Activated T-cell treated with anti-CD3 and anti-CD28 coated beads for 48 hours (primary cell): ENCODE data around the gene SLC16A2.
"Not testable (repeated sequence)": the region's sequence is repeated elsewhere in the genome, so short reads cannot be mapped to it uniquely, and the experiment has no call there.

Experiments
- DNase-seq: peaks from one replicate; pipeline ENCODE4 v3.0.0-alpha.2; 2020; ENCODE audit warnings: low read depth

Gene SLC16A2

GRCh38 chrX:74446876-74447275 lies 25.6 kb downstream of the SLC16A2 start:
- no peak for DNase-seq

DNA sequence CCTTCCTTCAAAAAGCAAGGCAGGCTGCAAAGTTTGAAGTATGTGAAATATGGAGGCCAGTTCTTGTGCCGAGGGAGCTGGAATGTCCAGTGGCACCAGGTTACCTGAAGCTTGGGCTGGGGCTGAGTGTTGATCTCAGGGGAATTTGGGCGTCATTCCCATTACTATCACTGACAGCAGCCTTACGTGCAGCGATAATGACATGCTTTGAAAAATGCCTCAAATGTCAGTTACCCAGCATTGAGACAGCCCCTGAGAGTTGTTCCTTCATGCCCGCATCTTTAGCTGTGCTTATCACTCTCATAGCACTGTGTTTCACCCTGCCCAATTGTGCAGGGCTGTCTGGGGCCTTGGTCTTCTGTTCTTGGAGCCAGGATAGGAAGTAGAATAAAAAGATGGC lies 27.4 kb downstream of the SLC16A2 start:
- DNase-seq = no peak

- DNase-seq = no peak
Observed at GRCh38 chrX:74449322-74449936, 28.1 kb downstream of the SLC16A2 start.

DNA sequence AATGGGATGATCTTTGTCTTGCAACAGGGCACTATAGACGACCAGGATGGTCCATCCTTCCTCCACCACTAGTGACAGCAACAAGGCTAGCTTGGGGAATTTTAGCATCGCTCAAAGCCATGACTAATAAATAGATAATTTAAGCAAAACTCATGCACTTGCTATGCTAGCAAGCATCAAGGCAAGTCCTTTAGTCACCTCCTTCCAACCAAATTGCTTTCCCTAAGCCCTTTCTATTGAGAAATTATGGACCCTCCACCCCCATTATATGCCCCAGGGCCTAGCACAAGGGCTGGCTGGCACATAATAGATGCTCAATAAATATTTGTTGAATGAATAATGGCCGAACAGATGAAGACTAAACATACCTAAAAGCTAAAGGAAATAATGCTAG lies 28.6 kb downstream of the SLC16A2 start:
- no peak for DNase-seq

DNA sequence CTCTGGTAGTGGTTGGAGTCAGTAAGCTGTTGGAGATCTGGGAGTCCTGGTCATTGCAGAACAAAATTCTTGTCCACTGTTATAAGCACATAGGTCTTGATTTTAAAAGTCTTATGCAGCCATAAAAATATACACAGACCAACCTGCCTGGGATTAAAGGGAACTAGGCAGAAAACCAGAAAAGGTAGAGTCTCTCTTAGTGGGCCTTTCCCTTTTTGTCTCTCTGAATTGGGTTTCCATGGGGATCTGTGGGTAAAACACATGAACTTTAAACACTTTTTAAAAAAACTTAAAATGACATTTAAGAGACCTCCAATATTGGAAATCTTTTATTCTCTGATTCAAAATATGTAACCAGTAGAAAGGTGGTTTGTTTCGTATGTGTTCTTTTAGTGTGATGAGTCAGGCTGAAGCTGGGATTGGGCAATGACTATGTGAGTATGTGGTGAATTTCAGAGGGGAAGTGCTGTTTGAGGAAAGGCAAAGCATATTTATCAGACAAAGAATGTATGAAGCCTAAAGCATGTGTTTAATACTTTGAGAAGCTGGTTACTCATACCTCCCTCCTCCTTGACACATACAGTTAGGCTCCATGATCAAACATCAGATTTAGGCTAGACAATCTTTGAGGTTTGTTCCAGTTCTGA lies 29.6 kb downstream of the SLC16A2 start:
- DNase-seq = no peak

DNA sequence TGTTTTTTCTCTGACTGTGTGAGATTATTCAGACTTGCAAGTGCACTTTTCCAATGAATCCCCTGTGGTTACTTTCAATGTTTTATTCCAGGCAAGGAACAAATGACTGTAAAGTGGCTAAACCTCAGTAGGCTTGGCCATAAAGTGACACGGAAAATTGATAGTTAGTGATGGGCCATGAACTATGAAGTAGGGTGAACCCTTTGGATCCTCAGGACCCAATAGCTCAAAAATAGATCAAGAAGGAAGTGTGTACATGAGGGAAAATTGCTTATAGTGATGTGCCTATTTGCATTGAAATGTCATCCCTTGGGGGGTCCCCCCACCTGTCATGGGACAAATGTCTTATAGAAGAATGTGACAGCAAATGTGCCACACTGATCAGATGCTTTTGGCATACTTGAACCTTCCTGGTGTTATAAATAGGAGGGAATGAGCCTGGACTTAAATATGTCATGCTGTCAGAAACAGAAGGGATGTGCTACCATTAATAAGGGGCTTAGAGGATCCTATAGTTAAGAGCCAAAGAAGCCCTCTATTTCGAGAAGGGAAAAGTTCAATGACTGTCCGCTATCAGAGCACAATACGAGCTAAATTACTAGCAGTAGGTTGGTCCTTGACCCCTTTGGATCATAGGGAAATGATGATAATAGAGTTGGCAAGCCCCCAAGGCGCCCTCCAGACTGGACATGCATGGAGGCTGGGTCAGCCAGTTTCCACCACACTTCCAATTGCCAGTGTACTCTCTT lies 30.3 kb downstream of the SLC16A2 start:
- DNase-seq = no peak

DNA sequence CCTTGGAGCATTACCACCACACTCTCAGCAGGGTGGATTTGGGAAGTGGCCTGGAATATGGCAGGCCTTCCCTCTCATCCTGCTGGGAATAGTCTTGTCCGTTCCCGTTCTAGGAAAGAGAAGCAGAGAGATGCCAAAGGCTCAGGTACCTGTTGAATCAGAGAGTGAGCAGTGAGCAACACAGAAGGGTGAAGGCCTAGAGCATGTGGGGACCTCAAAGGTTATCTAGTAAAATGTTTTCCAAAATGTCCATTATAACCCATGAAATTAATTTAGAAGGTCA lies 30.8 kb downstream of the SLC16A2 start:
- DNase-seq = no peak

DNA sequence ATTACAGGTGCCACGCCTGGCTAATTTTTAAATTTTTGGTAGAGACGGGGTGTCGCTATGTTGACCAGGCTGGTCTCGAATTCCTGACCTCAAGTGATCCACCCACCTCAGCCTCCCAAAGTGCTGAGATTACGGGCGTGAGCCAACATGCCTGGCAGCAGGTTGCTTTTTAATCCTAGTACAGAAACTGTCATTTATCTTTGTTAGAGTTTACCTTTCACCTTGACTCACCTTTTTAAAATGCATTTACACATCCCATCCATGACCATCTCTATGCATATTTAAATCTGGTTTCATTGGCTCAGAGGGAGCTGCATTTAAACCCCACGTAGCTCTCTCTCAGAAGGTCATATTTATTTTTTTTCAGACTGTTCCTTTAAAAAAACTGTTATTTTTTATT lies 31.9 kb downstream of the SLC16A2 start:
- no peak for DNase-seq

GRCh38 chrX:74454233-74454632 lies 32.9 kb downstream of the SLC16A2 start:
- not testable (repeated sequence) for DNase-seq

GRCh38 chrX:74458736-74459135 lies 37.4 kb downstream of the SLC16A2 start:
- DNase-seq = no peak

DNA sequence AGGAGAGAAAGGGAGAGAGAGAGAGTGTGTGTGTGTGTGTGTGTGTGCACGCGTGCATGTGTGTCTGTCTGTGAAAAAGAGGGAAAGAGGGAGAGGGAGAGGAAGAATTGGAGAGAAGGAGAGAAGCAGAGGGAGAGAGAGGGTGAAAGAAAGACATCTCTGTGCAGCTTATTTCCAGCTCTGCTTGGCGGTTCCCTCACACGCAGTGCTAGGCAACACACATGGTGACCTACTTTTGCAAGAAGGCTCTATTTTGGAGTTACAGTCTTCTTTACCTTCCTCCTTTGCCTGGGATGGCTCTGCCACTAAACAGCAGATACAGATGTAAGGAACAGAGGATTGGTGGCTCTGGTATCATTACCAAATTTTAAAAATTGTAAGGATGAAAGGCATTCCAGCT lies 40.1 kb downstream of the SLC16A2 start:
- DNase-seq = no peak

GRCh38 chrX:74464722-74465121 lies 43.4 kb downstream of the SLC16A2 start:
- DNase-seq = no peak

GRCh38 chrX:74465424-74465823 lies 44.1 kb downstream of the SLC16A2 start:
- no peak for DNase-seq

DNA sequence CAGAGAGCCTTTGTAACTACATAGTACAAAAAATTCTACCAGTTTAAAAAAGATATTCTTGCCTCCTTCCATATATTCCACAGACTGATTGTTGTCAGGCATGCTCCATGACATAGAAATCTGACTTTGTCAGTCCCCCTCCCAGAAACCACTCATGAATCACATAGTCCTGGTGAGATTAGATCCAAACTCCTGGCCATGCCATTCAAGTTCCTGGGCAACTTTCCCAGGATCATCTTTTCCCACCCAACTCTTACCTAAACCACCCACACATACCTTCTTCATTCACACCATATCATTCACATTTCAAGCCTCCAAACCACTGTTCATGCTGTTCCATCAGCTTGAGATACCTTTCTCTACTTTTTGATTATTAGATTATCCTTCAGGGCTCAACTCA lies 46.4 kb downstream of the SLC16A2 start:
- DNase-seq = no peak

GRCh38 chrX:74473116-74473515 lies 51.8 kb downstream of the SLC16A2 start:
- DNase-seq = not testable (repeated sequence)

DNA sequence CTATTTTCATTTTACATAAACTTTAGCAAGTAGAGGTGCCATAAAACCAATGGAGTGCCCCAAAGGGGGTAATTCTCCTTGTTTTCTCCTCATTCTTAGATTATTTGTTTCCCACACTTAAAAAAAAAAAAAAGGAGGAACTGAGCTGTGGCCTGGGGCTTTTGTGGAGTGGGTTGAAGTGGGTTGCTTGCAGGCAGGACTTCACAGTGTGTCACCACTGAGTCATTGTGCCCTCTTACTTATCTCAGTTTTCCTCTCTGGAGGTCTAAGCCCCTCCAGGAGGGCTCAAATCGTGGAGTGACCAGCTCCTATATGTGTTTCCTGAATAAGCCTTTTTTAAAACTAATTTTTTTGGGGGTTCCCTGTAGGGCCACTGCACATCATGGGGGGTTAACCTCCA lies 69.0 kb downstream of the SLC16A2 start:
- no peak for DNase-seq

DNA sequence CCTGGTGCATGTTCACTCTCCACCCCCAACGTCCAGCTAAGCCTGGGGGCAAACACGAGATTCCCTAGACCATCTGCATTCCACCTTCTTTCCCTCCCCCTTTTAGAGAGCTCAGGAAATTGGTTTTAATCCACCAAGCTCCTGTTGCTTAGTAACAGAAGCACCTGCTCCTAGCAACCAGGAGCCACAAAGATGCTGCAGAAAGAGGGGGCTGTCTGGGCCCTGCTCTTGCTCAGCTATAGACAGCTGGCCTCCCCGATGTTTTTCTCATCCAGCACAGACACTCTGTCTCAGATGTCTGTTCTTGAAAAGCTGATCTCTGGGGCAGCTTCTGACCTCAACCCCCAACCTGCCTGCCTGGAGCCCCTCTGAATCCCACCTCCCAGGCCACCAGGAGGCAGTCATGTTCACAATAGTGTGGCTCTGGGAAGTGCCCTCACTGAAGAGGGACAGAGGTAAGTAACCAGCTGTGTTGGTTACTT lies 71.5 kb downstream of the SLC16A2 start:
- DNase-seq = peak; percentile 8

GRCh38 chrX:74493806-74494205 lies 72.5 kb downstream of the SLC16A2 start:
- DNase-seq = no peak

GRCh38 chrX:74498924-74499323 lies 77.6 kb downstream of the SLC16A2 start:
- no peak for DNase-seq

- no peak for DNase-seq
Observed at GRCh38 chrX:74500067-74500466, 78.8 kb downstream of the SLC16A2 start.

DNA sequence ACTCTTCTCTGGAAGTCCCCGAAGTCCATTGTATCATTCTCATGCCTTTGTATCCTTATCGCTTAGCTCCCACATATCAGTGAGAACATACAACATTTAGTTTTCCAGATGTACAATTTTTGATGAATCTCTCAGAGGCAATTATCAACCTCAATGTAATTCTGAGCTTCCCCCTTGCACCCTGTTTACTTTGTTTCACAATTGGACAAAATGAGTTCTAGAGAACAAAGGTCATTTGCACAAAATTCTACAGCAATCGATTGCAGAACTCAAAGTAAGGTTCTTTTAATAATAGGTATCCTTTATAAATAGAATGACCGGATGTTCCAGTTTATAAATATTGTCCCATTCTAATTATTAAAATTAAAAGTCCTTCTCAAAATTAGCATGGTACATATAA lies 79.3 kb downstream of the SLC16A2 start:
- DNase-seq = no peak

- DNase-seq = no peak
Observed at GRCh38 chrX:74505437-74505836, 84.1 kb downstream of the SLC16A2 start.

DNA sequence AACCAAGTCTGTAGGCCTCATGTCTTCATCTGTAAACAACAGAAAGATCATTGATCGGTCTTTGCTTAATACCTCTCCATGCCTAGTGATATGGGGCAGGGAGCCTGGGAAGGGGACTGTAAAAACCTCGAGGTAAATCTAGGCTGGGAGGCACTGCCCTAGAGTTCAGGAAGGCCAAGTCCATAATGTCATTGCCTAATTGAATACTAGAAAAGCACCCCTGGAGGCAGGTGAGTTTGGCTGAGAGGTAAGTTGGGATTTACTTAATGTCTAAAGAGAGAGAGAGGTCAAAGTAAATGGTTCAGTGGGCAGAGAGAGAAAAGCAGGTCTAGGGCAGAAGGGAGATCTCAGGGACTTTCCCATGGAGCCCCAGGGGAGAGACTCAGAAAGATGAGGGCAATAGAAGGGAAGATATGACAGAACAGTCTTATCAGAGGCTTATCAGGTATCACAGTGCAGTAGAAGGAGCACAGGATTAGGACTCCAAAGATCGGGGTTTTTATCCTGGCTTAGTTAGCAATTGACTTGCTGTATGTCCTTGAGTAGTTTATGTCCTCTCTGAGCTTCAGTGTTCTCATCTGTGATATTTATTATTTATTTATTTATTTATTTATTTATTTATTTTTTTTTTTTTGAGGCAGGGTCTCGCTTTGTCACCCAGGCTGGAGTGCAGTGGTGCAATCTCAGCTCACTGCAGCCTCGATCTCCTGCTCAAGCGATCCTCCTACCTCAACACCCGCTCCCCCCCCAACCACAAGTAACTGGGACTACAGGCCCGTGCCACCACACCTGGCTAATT lies 85.2 kb downstream of the SLC16A2 start:
- no peak for DNase-seq
